Activated CD8-positive, alpha-beta T cell treated with anti-CD3 and anti-CD28 coated beads for 36 hours (primary cell): ENCODE data around the gene MTUS2. TPM values are rescaled to one million over a fixed set of nuclear protein-coding genes. Genes with fewer than 3 reads are reported as not detected.

Experiments used
- ATAC-seq: fragments of 200-7000 bp; cut with Tn5 transposase; one replicate; pipeline ENCODE4 v1.10.0; 2021; ENCODE audit warnings: mild to moderate bottlenecking, moderate library complexity
- CTCF ChIA-PET: fragments of 350-600 bp; sonication (Branson Sonifier 250); formaldehyde crosslinking; loops from one replicate; lab custom pipeline; 2021; ENCODE audit warnings: antibody characterized with exemption; lab: Charles Lee
- POLR2A ChIA-PET: fragments of 350-600 bp; sonication (Branson Sonifier 250); formaldehyde crosslinking; loops from one replicate; lab custom pipeline; 2021; ENCODE audit warnings: antibody characterized with exemption; lab: Charles Lee
- DNase-seq: peaks from one replicate; pipeline ENCODE4 v3.0.0-alpha.2; 2020
- H3K27ac Mint-ChIP-seq: one replicate; pipeline ENCODE4 v1.8.0; 2021; ENCODE audit warnings: mild to moderate bottlenecking, mixed read lengths
- H3K27me3 Mint-ChIP-seq: one replicate; pipeline ENCODE4 v1.8.0; 2021; ENCODE audit warnings: mixed read lengths
- H3K36me3 Mint-ChIP-seq: one replicate; pipeline ENCODE4 v1.8.0; 2021; ENCODE audit warnings: low read depth, mixed read lengths
- H3K4me1 Mint-ChIP-seq: one replicate; pipeline ENCODE4 v1.8.0; 2021; ENCODE audit warnings: low read depth, mixed read lengths
- H3K4me3 Mint-ChIP-seq: one replicate; pipeline ENCODE4 v1.8.0; 2021; ENCODE audit warnings: mild to moderate bottlenecking, moderate library complexity, mixed read lengths
- H3K9me3 Mint-ChIP-seq: one replicate; pipeline ENCODE4 v1.8.0; 2021; ENCODE audit warnings: mixed read lengths
- CTCF ChIP-seq: fragments of 200-600 bp; IDR thresholded peaks from one replicate; pipeline ENCODE4 v1.8.0; 2022; ENCODE audit warnings: antibody characterized with exemption, mild to moderate bottlenecking
- intact Hi-C: fragments of 100-400 bp; cut with micrococcal nuclease; formaldehyde crosslinking; loops from one replicate; pipeline ENCODE4 v1.10.0; 2022
- total RNA-seq, 2 experiments: library from RNA; stranded (reverse); gene quantifications; one replicate each; pipeline ENCODE4 v1.2.3, GENCODE V29; 2021

The MTUS2 gene
- total RNA-seq, 2 experiments from 2014 or later = not detected

GRCh38 chr13:28976195-28976594 is 156.1 kb downstream of the MTUS2 start:
- CTCF ChIA-PET = no interaction called here
- Mint-ChIP-seq H3K4me1 (no peaks in the 10 kb centered on the region), H3K4me3 (no peak overlapping the region), H3K27ac (no peak overlapping the region), H3K27me3 (peaks cover 3% of the 10 kb centered on the region), H3K9me3 (no peaks in the 10 kb centered on the region), H3K36me3 (no peaks in the 10 kb centered on the region)
- DNase-seq = no peak
- POLR2A ChIA-PET = no interaction called here
- no peak for ATAC-seq
- TF ChIP-seq CTCF = no peak
- intact Hi-C loops = no loop called here

- intact Hi-C loops = no loop called here
- Mint-ChIP-seq H3K9me3 (no peaks in the 10 kb centered on the region), H3K27me3 (peaks cover 3% of the 10 kb centered on the region), H3K4me3 (no peak overlapping the region), H3K4me1 (no peaks in the 10 kb centered on the region), H3K27ac (no peak overlapping the region), H3K36me3 (no peaks in the 10 kb centered on the region)
- TF ChIP-seq CTCF = no peak
- ChIA-PET POLR2A (no interaction called here), CTCF (no interaction called here)
- no peak for ATAC-seq
- no peak for DNase-seq
Observed at GRCh38 chr13:28976636-28977035, 156.5 kb downstream of the MTUS2 start.

- H3K27ac Mint-ChIP-seq = no peak overlapping the region
- DNase-seq (no peak), ATAC-seq (no peak)
- no peaks in the 10 kb centered on the region for H3K4me1 Mint-ChIP-seq
- H3K4me3 Mint-ChIP-seq = no peak overlapping the region
- no peaks in the 10 kb centered on the region for H3K9me3 Mint-ChIP-seq
- intact Hi-C loops = no loop called here
- H3K27me3 Mint-ChIP-seq = peaks cover 4% of the 10 kb centered on the region
- H3K36me3 Mint-ChIP-seq = no peaks in the 10 kb centered on the region
- CTCF ChIA-PET = no interaction called here
- no peak for TF ChIP-seq CTCF
- POLR2A ChIA-PET = no interaction called here
Observed at GRCh38 chr13:28978574-28978973, 158.4 kb downstream of the MTUS2 start.

- POLR2A ChIA-PET = interaction anchor here (1.8 kb wide), 1 partner anchor 10 kb away, joined by 5 read pairs; no protein-coding TSS in a partner anchor
- intact Hi-C loops = no loop called here
- Mint-ChIP-seq H3K4me1 (no peaks in the 10 kb centered on the region), H3K4me3 (no peak overlapping the region), H3K9me3 (no peaks in the 10 kb centered on the region), H3K27ac (no peak overlapping the region), H3K36me3 (no peaks in the 10 kb centered on the region), H3K27me3 (peaks cover 3% of the 10 kb centered on the region)
- no peak for TF ChIP-seq CTCF
- no peak for DNase-seq
- CTCF ChIA-PET = no interaction called here
- no peak for ATAC-seq
Observed at GRCh38 chr13:28981530-28981929, 161.4 kb downstream of the MTUS2 start.

- Mint-ChIP-seq H3K4me1 (no peaks in the 10 kb centered on the region), H3K4me3 (no peak overlapping the region), H3K27ac (no peak overlapping the region), H3K36me3 (no peaks in the 10 kb centered on the region), H3K9me3 (no peaks in the 10 kb centered on the region), H3K27me3 (peaks cover 3% of the 10 kb centered on the region)
- ChIA-PET POLR2A (no interaction called here), CTCF (no interaction called here)
- ATAC-seq = no peak
- no peak for TF ChIP-seq CTCF
- DNase-seq = no peak
- intact Hi-C loops = no loop called here
Observed at GRCh38 chr13:28983641-28984040, 163.5 kb downstream of the MTUS2 start.
